Body of pancreas (tissue), 4 donors: ENCODE measurements around the gene XPR1. TPM values are rescaled to one million over a fixed set of nuclear protein-coding genes. Genes with fewer than 3 reads are reported as not detected.

ENCODE experiments used
- ATAC-seq: fragments of 150-250 bp; one replicate; pipeline ENCODE4 v1.9.1; 2016
- DNase-seq, 4 donors: peaks; one replicate each; pipeline ENCODE4 v3.0.0-alpha.2; 2019
- H3K27ac ChIP-seq, 4 donors: fragments of 200-600 bp; sonication (generic); 1 replicate in 3 of 4; 2 replicates in 1 of 4; pipeline versions ENCODE4 v1.5.1 to v1.6.1; 2016 to 2019; ENCODE audit warnings: mild to moderate bottlenecking in 1 of 4, mixed read lengths in 1 of 4, moderate library complexity in 1 of 4
- H3K27me3 ChIP-seq, 2 donors: fragments of 200-600 bp; sonication (generic); one replicate each; pipeline ENCODE4 v1.6.0; 2016; ENCODE audit warnings: mild to moderate bottlenecking in 1 of 2
- H3K36me3 ChIP-seq, 2 donors: fragments of 200-600 bp; sonication (generic); replicated peaks in 1 of 2; 2 replicates each; pipeline ENCODE4 v1.5.1; 2016; ENCODE audit warnings: low read depth in 2 of 2; ENCODE audit not compliant: insufficient read depth in 1 of 2
- H3K4me1 ChIP-seq: fragments of 200-600 bp; sonication (generic); one replicate; pipeline ENCODE4 v1.6.0; 2016
- H3K4me3 ChIP-seq, 2 donors: fragments of 200-600 bp; sonication (generic); 1 replicate in 1 of 2; 2 replicates in 1 of 2; pipeline ENCODE4 v1.5.1; 2016 to 2019
- H3K9me3 ChIP-seq, 3 donors: fragments of 200-600 bp; sonication (generic); 1 replicate in 2 of 3; 2 replicates in 1 of 3; pipeline ENCODE4 v1.5.1; 2016
- CTCF ChIP-seq, 7 experiments: fragments of 450-650 bp in 4 of 7; fragments of 200-600 bp in 3 of 7; sonication (generic) in 3 of 7; IDR thresholded peaks; one replicate each; pipeline ENCODE4 v1.5.1; 2016 to 2019; ENCODE audit warnings: antibody characterized with exemption in 7 of 7
- POLR2A ChIP-seq, 3 donors: fragments of 450-650 bp; IDR thresholded peaks; one replicate each; pipeline ENCODE4 v1.6.1; 2016; ENCODE audit warnings: antibody characterized with exemption in 3 of 3, mild to moderate bottlenecking in 2 of 3
- WGBS, 2 donors: methylation state at CpG; one replicate each; pipeline ENCODE4 v1.1.5; 2017; 5-methylcytosine and 5-hydroxymethylcytosine counted together
- intact Hi-C: fragments of 100-400 bp; cut with DNase I; formaldehyde crosslinking; loops from one replicate; pipeline ENCODE4 v1.15.1; 2023
- total RNA-seq, 2 donors: library from RNA; depleted of rRNA; stranded (reverse); fragments of >200 nt; gene quantifications; one replicate each; pipeline ENCODE4 v1.1.0, GENCODE V29; 2016

The XPR1 gene
- total RNA-seq, 2 donors from 2014 or later = 11.5 to 13.0 TPM

- H3K27ac ChIP-seq = peak overlapping the region; percentile 27 to 79 (median 66)
- no peaks in the 10 kb centered on the region for H3K27me3 ChIP-seq
- TF ChIP-seq POLR2A (IDR thresholded peaks at IDR 0.05) (no peak), CTCF (IDR thresholded peaks at IDR 0.05) (no peak)
- H3K4me3 ChIP-seq = no peak overlapping the region
- WGBS, 2 donors = 13 to 15% methylated on average over 6 of the region's 6 CpGs
- H3K9me3 ChIP-seq = no peaks in the 10 kb centered on the region
- peak; percentile 92 for ATAC-seq
- H3K36me3 ChIP-seq = no peaks in the 10 kb centered on the region
- intact Hi-C loops = no loop called here
- H3K4me1 ChIP-seq = peaks cover 32% of the 10 kb centered on the region
- peak in 3 of 4 donors; percentile 49 to 59 (median 51) for DNase-seq
Measured at GRCh38 chr1:180598333-180598974, 33.4 kb upstream of the XPR1 start.

- 96 to 100% methylated on average over 1 of the region's 1 CpG for WGBS, 2 donors
- H3K27me3 ChIP-seq = no peaks in the 10 kb centered on the region
- H3K36me3 ChIP-seq = no peaks in the 10 kb centered on the region
- peaks cover 32% of the 10 kb centered on the region for H3K4me1 ChIP-seq
- ATAC-seq (no peak), DNase-seq (no peak)
- no peak overlapping the region for H3K4me3 ChIP-seq
- H3K27ac ChIP-seq = no peak overlapping the region
- no peak for TF ChIP-seq CTCF (IDR thresholded peaks at IDR 0.05)
- intact Hi-C loops = no loop called here
- no peaks in the 10 kb centered on the region for H3K9me3 ChIP-seq
Measured at GRCh38 chr1:180600343-180600742, 31.5 kb upstream of the XPR1 start.

- intact Hi-C loops = no loop called here
- ATAC-seq (no peak), DNase-seq (no peak)
- Histone ChIP-seq H3K27ac (no peak overlapping the region), H3K4me3 (no peak overlapping the region), H3K4me1 (peaks cover 32% of the 10 kb centered on the region), H3K9me3 (no peaks in the 10 kb centered on the region), H3K27me3 (no peaks in the 10 kb centered on the region), H3K36me3 (no peaks in the 10 kb centered on the region)
- 86 to 87% methylated on average over 1 of the region's 1 CpG for WGBS, 2 donors
- no peak for TF ChIP-seq CTCF (IDR thresholded peaks at IDR 0.05)
- TF ChIP-seq POLR2A (IDR thresholded peaks at IDR 0.05) = no peak
Measured at GRCh38 chr1:180601512-180601911, 30.3 kb upstream of the XPR1 start.

GRCh38 chr1:180603223-180603849 lies 28.5 kb upstream of the XPR1 start:
- WGBS, 2 donors = 58 to 66% methylated on average over 5 to 6 of the region's 6 CpGs
- no peaks in the 10 kb centered on the region for H3K9me3 ChIP-seq
- peak; percentile 40 for ATAC-seq
- H3K36me3 ChIP-seq = no peaks in the 10 kb centered on the region
- H3K27ac ChIP-seq = peak overlapping the region in 3 of 4 donors; percentile 12 to 57 (median 39)
- no peak for TF ChIP-seq POLR2A (IDR thresholded peaks at IDR 0.05)
- no peak for TF ChIP-seq CTCF (IDR thresholded peaks at IDR 0.05)
- peak in 2 of 4 donors; percentile 35 to 57 for DNase-seq
- H3K4me3 ChIP-seq = no peak overlapping the region
- intact Hi-C loops = no loop called here
- H3K27me3 ChIP-seq = no peaks in the 10 kb centered on the region
- H3K4me1 ChIP-seq = peaks cover 24% of the 10 kb centered on the region

GRCh38 chr1:180603850-180604226 lies 28.0 kb upstream of the XPR1 start:
- H3K4me3 ChIP-seq = no peak overlapping the region
- no peak for TF ChIP-seq POLR2A (IDR thresholded peaks at IDR 0.05)
- no peak for TF ChIP-seq CTCF (IDR thresholded peaks at IDR 0.05)
- no peaks in the 10 kb centered on the region for H3K9me3 ChIP-seq
- peak; percentile 30 for ATAC-seq
- WGBS, 2 donors = 79 to 85% methylated on average over 2 of the region's 2 CpGs
- no peaks in the 10 kb centered on the region for H3K36me3 ChIP-seq
- peak overlapping the region in 3 of 4 donors; percentile 12 to 57 (median 39) for H3K27ac ChIP-seq
- intact Hi-C loops = no loop called here
- no peaks in the 10 kb centered on the region for H3K27me3 ChIP-seq
- DNase-seq = no peak
- peaks cover 20% of the 10 kb centered on the region for H3K4me1 ChIP-seq
